ENCODE results near the gene CST1.
"Not testable (repeated sequence)": the region's sequence is repeated elsewhere in the genome, so short reads cannot be mapped to it uniquely, and the experiment has no call there.

Gene CST1

DNA sequence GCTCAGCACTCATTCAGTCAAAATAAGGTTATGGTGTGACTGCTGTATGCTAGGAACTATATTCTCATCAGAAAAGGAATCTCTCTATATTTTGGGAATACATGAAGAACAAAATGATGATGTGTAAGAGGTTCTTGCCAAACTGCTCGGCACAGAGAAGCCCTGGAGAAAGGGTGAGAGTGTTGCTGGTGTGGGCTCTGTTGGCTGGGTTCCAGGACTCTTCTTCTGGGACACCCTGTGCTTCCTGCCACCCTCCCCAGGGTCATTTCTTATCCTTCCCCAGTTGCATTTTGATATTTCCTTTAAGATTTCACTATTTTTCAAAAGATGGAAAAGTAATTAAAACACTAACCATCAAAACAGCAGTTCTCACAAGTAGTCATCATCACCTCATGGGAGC is 28.8 kb downstream of the CST1 start:
- Histone ChIP-seq H2AK5ac (ENCODE audit: low read length) (no peak overlapping the region), H4K5ac (ENCODE audit: low read length) (no peak overlapping the region), H3K36me3 (ENCODE audit: control insufficient read depth, insufficient read depth, low read length) (no peaks in the 10 kb centered on the region), H3K4ac (ENCODE audit: low read depth, low read length) (no peak overlapping the region), H2BK5ac (ENCODE audit: low read length) (no peak overlapping the region), H3K4me2 (ENCODE audit: low read length) (no peak overlapping the region), H3K27ac (ENCODE audit: low read depth, low read length) (no peak overlapping the region), H4K8ac (ENCODE audit: low read depth, low read length) (no peak overlapping the region), H3K4me1 (ENCODE audit: control insufficient read depth, low read depth, low read length) (no peaks in the 10 kb centered on the region), H3K9ac (ENCODE audit: low read length) (no peak overlapping the region), H3K56ac (ENCODE audit: low read length) (no peak overlapping the region), H3K23ac (ENCODE audit: low read length) (no peak overlapping the region), H3K79me1 (ENCODE audit: low read length) (no peaks in the 10 kb centered on the region), H2BK120ac (ENCODE audit: low read depth, low read length) (no peak overlapping the region), H2BK15ac (replicated peaks; ENCODE audit: low read depth) (no peak overlapping the region), H3K18ac (ENCODE audit: low read length) (no peak overlapping the region), H3K27me3 (ENCODE audit: insufficient read depth, low read length, poor library complexity) (no peaks in the 10 kb centered on the region), H3K79me2 (ENCODE audit: control insufficient read depth, insufficient read depth, low read length) (no peaks in the 10 kb centered on the region), H3K4me3 (ENCODE audit: low read length) (no peak overlapping the region)
- no CpG with 5 or more reads among the region's 1 CpG for WGBS (ENCODE audit: extremely low coverage, insufficient coverage, low lambda C conversion rate)
- DNase-seq = no peak

DNA sequence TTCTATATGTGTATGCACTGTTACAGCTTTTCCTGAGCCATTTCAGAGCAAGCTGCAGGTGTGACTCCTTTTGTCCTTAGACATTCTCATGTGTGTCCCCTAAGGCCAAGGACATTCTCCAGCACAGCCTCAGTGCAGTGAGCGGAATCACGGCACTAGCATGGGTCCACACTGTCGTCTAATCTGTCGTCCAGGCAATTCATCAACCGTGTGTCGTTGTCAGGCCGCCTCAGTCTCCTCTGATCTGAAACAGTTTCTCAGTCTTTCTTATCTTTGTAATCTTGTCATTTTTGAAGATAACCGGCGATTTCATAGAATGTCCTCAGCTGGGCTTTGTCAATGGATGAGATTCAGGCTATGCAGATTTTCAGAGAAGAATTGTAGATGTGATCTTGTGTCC is 31.4 kb downstream of the CST1 start:
- not testable (repeated sequence) for H4K8ac ChIP-seq (ENCODE audit: low read depth, low read length); H3K23ac ChIP-seq (ENCODE audit: low read length); H2BK5ac ChIP-seq (ENCODE audit: low read length); H3K27ac ChIP-seq (ENCODE audit: low read depth, low read length); H3K79me2 ChIP-seq (ENCODE audit: control insufficient read depth, insufficient read depth, low read length); H2BK120ac ChIP-seq (ENCODE audit: low read depth, low read length); H3K4me1 ChIP-seq (ENCODE audit: control insufficient read depth, low read depth, low read length); H3K56ac ChIP-seq (ENCODE audit: low read length); H3K18ac ChIP-seq (ENCODE audit: low read length); H4K5ac ChIP-seq (ENCODE audit: low read length); H3K79me1 ChIP-seq (ENCODE audit: low read length); H3K36me3 ChIP-seq (ENCODE audit: control insufficient read depth, insufficient read depth, low read length); H2AK5ac ChIP-seq (ENCODE audit: low read length); H3K4ac ChIP-seq (ENCODE audit: low read depth, low read length); H3K27me3 ChIP-seq (ENCODE audit: insufficient read depth, low read length, poor library complexity); H2BK15ac ChIP-seq (replicated peaks; ENCODE audit: low read depth); H3K4me3 ChIP-seq (ENCODE audit: low read length); H3K9ac ChIP-seq (ENCODE audit: low read length); H3K4me2 ChIP-seq (ENCODE audit: low read length)
- peak; percentile 38 for DNase-seq
- no CpG with 5 or more reads among the region's 9 CpGs for WGBS (ENCODE audit: extremely low coverage, insufficient coverage, low lambda C conversion rate)

DNA sequence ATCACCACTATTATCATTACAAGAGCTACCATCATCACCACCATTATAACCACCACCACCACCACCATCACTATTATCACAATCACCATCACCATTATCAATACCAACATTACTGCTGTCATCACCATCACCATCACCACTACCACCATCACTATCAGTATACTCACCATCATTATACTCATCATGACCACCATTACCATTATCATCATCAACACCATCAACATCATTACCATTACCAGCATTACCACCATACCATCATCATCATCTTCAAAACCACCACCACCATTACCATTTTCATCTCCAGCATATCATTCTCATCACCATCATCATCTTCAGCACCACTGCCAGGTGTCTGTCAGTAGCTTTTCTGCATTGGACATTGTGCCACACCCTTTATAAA is 39.0 kb downstream of the CST1 start:
- H3K79me1 ChIP-seq (ENCODE audit: low read length); H3K23ac ChIP-seq (ENCODE audit: low read length); H3K4me2 ChIP-seq (ENCODE audit: low read length); H3K4me1 ChIP-seq (ENCODE audit: control insufficient read depth, low read depth, low read length); H4K8ac ChIP-seq (ENCODE audit: low read depth, low read length); H3K27me3 ChIP-seq (ENCODE audit: insufficient read depth, low read length, poor library complexity); H3K36me3 ChIP-seq (ENCODE audit: control insufficient read depth, insufficient read depth, low read length); H2AK5ac ChIP-seq (ENCODE audit: low read length); H3K4me3 ChIP-seq (ENCODE audit: low read length); H2BK5ac ChIP-seq (ENCODE audit: low read length); H3K79me2 ChIP-seq (ENCODE audit: control insufficient read depth, insufficient read depth, low read length); H2BK15ac ChIP-seq (replicated peaks; ENCODE audit: low read depth); H4K5ac ChIP-seq (ENCODE audit: low read length); H3K4ac ChIP-seq (ENCODE audit: low read depth, low read length); H3K18ac ChIP-seq (ENCODE audit: low read length); H3K56ac ChIP-seq (ENCODE audit: low read length); H2BK120ac ChIP-seq (ENCODE audit: low read depth, low read length); H3K27ac ChIP-seq (ENCODE audit: low read depth, low read length); DNase-seq; H3K9ac ChIP-seq (ENCODE audit: low read length): not testable (repeated sequence)

DNA sequence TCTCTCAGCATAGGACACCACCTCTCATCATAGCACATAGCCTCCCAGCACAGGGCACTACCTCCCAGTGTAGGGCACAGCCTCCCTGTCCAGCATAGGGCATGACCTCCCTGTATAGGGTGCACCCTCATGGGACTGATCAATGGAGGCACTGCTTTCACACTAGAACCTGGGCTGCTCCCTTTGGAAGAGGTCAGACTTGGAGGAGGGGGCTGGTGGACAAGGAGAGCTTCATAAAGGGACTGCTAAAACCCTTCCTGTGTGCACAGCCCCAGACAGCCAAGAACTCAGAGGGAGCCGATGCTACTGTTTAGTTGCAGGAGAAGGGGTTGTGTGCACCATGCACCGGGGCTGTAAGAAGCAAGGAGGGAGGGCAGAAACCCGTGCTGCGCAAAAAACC is 40.0 kb downstream of the CST1 start:
- Histone ChIP-seq H3K18ac (ENCODE audit: low read length) (no peak overlapping the region), H3K23ac (ENCODE audit: low read length) (no peak overlapping the region), H3K9ac (ENCODE audit: low read length) (no peak overlapping the region), H2AK5ac (ENCODE audit: low read length) (no peak overlapping the region), H2BK15ac (replicated peaks; ENCODE audit: low read depth) (no peak overlapping the region), H2BK120ac (ENCODE audit: low read depth, low read length) (no peak overlapping the region), H3K4me3 (ENCODE audit: low read length) (no peak overlapping the region), H3K79me2 (ENCODE audit: control insufficient read depth, insufficient read depth, low read length) (no peaks in the 10 kb centered on the region), H3K4me2 (ENCODE audit: low read length) (no peak overlapping the region), H4K5ac (ENCODE audit: low read length) (no peak overlapping the region), H3K79me1 (ENCODE audit: low read length) (no peaks in the 10 kb centered on the region), H3K56ac (ENCODE audit: low read length) (no peak overlapping the region), H4K8ac (ENCODE audit: low read depth, low read length) (no peak overlapping the region), H2BK5ac (ENCODE audit: low read length) (no peak overlapping the region), H3K4me1 (ENCODE audit: control insufficient read depth, low read depth, low read length) (no peaks in the 10 kb centered on the region), H3K27me3 (ENCODE audit: insufficient read depth, low read length, poor library complexity) (no peaks in the 10 kb centered on the region), H3K27ac (ENCODE audit: low read depth, low read length) (no peak overlapping the region), H3K36me3 (ENCODE audit: control insufficient read depth, insufficient read depth, low read length) (no peaks in the 10 kb centered on the region), H3K4ac (ENCODE audit: low read depth, low read length) (no peak overlapping the region)
- no peak for DNase-seq
- no CpG with 5 or more reads among the region's 4 CpGs for WGBS (ENCODE audit: extremely low coverage, insufficient coverage, low lambda C conversion rate)

DNA sequence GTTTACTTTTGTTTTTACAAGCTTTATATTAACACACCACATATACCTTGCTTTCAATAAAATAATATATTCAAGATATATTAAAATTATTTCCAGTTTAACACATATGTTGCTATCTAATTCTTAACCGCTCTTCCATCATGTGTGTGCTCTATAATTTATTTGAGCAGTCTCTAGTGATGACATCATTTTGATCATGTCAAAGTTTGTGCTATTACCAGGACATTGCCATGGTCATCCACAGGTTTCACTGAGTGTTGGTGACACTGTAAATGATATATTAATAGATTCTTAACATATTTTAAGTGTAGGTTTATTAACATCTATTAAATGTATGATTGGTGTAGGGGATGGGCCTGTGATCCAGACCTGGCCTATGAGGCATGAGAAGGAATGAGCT is 44.8 kb downstream of the CST1 start:
- Histone ChIP-seq H3K36me3 (ENCODE audit: control insufficient read depth, insufficient read depth, low read length) (no peaks in the 10 kb centered on the region), H4K8ac (ENCODE audit: low read depth, low read length) (no peak overlapping the region), H3K27me3 (ENCODE audit: insufficient read depth, low read length, poor library complexity) (no peaks in the 10 kb centered on the region), H3K79me2 (ENCODE audit: control insufficient read depth, insufficient read depth, low read length) (no peaks in the 10 kb centered on the region), H3K9ac (ENCODE audit: low read length) (no peak overlapping the region), H3K4ac (ENCODE audit: low read depth, low read length) (no peak overlapping the region), H3K18ac (ENCODE audit: low read length) (no peak overlapping the region), H2BK120ac (ENCODE audit: low read depth, low read length) (no peak overlapping the region), H2BK5ac (ENCODE audit: low read length) (no peak overlapping the region), H3K4me2 (ENCODE audit: low read length) (no peak overlapping the region), H3K27ac (ENCODE audit: low read depth, low read length) (no peak overlapping the region), H2AK5ac (ENCODE audit: low read length) (no peak overlapping the region), H3K4me3 (ENCODE audit: low read length) (no peak overlapping the region), H3K56ac (ENCODE audit: low read length) (no peak overlapping the region), H3K79me1 (ENCODE audit: low read length) (no peaks in the 10 kb centered on the region), H4K5ac (ENCODE audit: low read length) (no peak overlapping the region), H3K4me1 (ENCODE audit: control insufficient read depth, low read depth, low read length) (no peaks in the 10 kb centered on the region), H2BK15ac (replicated peaks; ENCODE audit: low read depth) (no peak overlapping the region), H3K23ac (ENCODE audit: low read length) (no peak overlapping the region)
- WGBS (ENCODE audit: extremely low coverage, insufficient coverage, low lambda C conversion rate) = no CpG with 5 or more reads among the region's 1 CpG
- no peak for DNase-seq

DNA sequence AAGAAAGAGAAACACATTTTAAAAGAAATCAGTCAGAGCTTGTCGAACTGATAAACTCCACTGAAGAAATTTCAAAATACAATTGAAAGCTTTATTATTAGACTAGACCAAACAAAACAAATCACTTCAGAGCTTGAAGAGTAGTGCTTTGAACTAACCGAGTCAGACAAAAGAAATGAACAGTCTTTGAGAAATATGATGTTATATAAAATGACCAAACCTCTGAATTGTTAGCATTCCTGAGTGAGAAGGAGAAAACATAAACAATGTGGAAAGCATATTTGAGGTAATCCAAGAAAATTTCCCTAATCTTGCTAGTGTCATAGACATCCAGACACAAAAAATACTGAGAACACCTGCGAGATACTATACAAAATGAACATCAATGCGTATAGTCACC is 48.7 kb downstream of the CST1 start:
- Histone ChIP-seq H3K27ac (ENCODE audit: low read depth, low read length) (no peak overlapping the region), H2BK120ac (ENCODE audit: low read depth, low read length) (no peak overlapping the region), H2AK5ac (ENCODE audit: low read length) (no peak overlapping the region), H3K4me2 (ENCODE audit: low read length) (no peak overlapping the region), H3K56ac (ENCODE audit: low read length) (no peak overlapping the region), H3K23ac (ENCODE audit: low read length) (no peak overlapping the region), H3K36me3 (ENCODE audit: control insufficient read depth, insufficient read depth, low read length) (no peaks in the 10 kb centered on the region), H3K18ac (ENCODE audit: low read length) (no peak overlapping the region), H3K79me1 (ENCODE audit: low read length) (no peaks in the 10 kb centered on the region), H3K9ac (ENCODE audit: low read length) (no peak overlapping the region), H3K4ac (ENCODE audit: low read depth, low read length) (no peak overlapping the region), H3K4me1 (ENCODE audit: control insufficient read depth, low read depth, low read length) (no peaks in the 10 kb centered on the region), H3K27me3 (ENCODE audit: insufficient read depth, low read length, poor library complexity) (no peaks in the 10 kb centered on the region), H3K4me3 (ENCODE audit: low read length) (no peak overlapping the region), H4K5ac (ENCODE audit: low read length) (no peak overlapping the region), H4K8ac (ENCODE audit: low read depth, low read length) (no peak overlapping the region), H3K79me2 (ENCODE audit: control insufficient read depth, insufficient read depth, low read length) (no peaks in the 10 kb centered on the region), H2BK15ac (replicated peaks; ENCODE audit: low read depth) (no peak overlapping the region), H2BK5ac (ENCODE audit: low read length) (no peak overlapping the region)
- no peak for DNase-seq
- no CpG with 5 or more reads among the region's 4 CpGs for WGBS (ENCODE audit: extremely low coverage, insufficient coverage, low lambda C conversion rate)
